ENCODE results near the gene LRRFIP2.

Gene LRRFIP2

GRCh38 chr3:37103103-37103808 lies 71.1 kb downstream of the LRRFIP2 start:
- no peak overlapping the region for H3K4me3 ChIP-seq (ENCODE audit: low read length)
- no peak for DNase-seq (ENCODE audit: low read depth)
- no peak for TF ChIP-seq CTCF (conservative IDR thresholded peaks at IDR 0.05; ENCODE audit: low read depth, low read length)

- TF ChIP-seq CTCF (conservative IDR thresholded peaks at IDR 0.05; ENCODE audit: low read depth, low read length) = no peak
- H3K4me3 ChIP-seq (ENCODE audit: low read length) = no peak overlapping the region
- DNase-seq (ENCODE audit: low read depth) = no peak
Observed at GRCh38 chr3:37100411-37100810, 74.0 kb downstream of the LRRFIP2 start.

- TF ChIP-seq CTCF (conservative IDR thresholded peaks at IDR 0.05; ENCODE audit: low read depth, low read length) = no peak
- DNase-seq (ENCODE audit: low read depth) = no peak
Observed at GRCh38 chr3:37099469-37099868, 74.9 kb downstream of the LRRFIP2 start.

GRCh38 chr3:37098884-37099283 lies 75.5 kb downstream of the LRRFIP2 start:
- DNase-seq (ENCODE audit: low read depth) = no peak
- no peak overlapping the region for H3K4me3 ChIP-seq (ENCODE audit: low read length)
- no peak for TF ChIP-seq CTCF (conservative IDR thresholded peaks at IDR 0.05; ENCODE audit: low read depth, low read length)

More at GRCh38 chr3:37099469-37099868, 74.9 kb downstream of the LRRFIP2 start:
- no peak overlapping the region for H3K4me3 ChIP-seq (ENCODE audit: low read length)

GRCh38 chr3:37097776-37098175 lies 76.6 kb downstream of the LRRFIP2 start:
- no peak for TF ChIP-seq CTCF (conservative IDR thresholded peaks at IDR 0.05; ENCODE audit: low read depth, low read length)
- H3K4me3 ChIP-seq (ENCODE audit: low read length) = no peak overlapping the region
- DNase-seq (ENCODE audit: low read depth) = no peak

GRCh38 chr3:37096975-37097374 lies 77.4 kb downstream of the LRRFIP2 start:
- TF ChIP-seq CTCF (conservative IDR thresholded peaks at IDR 0.05; ENCODE audit: low read depth, low read length) = no peak
- H3K4me3 ChIP-seq (ENCODE audit: low read length) = no peak overlapping the region
- no peak for DNase-seq (ENCODE audit: low read depth)

- H3K4me3 ChIP-seq (ENCODE audit: low read length) = no peak overlapping the region
- no peak for DNase-seq (ENCODE audit: low read depth)
Observed at GRCh38 chr3:37096288-37096687, 78.1 kb downstream of the LRRFIP2 start.

More at GRCh38 chr3:37096288-37096687, 78.1 kb downstream of the LRRFIP2 start:
- no peak for TF ChIP-seq CTCF (conservative IDR thresholded peaks at IDR 0.05; ENCODE audit: low read depth, low read length)
